Ovary (tissue), 10 donors: ENCODE results near the gene INIP. TPM values are rescaled to one million over a fixed set of nuclear protein-coding genes. Genes with fewer than 3 reads are reported as not detected.

Experiments used
- DNase-seq, 5 donors: peaks; one replicate each; pipeline ENCODE4 v3.0.0-alpha.2; 2019 to 2020
- H3K27ac ChIP-seq, 2 donors: fragments of 200-600 bp; one replicate each; pipeline versions ENCODE4 v1.5.1 to v1.8.0; 2019 to 2022
- H3K27me3 ChIP-seq: fragments of 200-600 bp; one replicate; pipeline ENCODE4 v1.8.0; 2022
- H3K36me3 ChIP-seq: fragments of 200-600 bp; sonication (generic); one replicate; pipeline ENCODE4 v1.5.1; 2019
- H3K4me1 ChIP-seq: one replicate; pipeline ENCODE4 v1.8.1; 2013; ENCODE audit warnings: mild to moderate bottlenecking, moderate library complexity; ENCODE audit not compliant: insufficient read depth
- H3K4me3 ChIP-seq: fragments of 200-600 bp; sonication (generic); one replicate; pipeline ENCODE4 v1.5.1; 2017
- H3K9me3 ChIP-seq, 2 donors: fragments of 200-600 bp in 1 of 2; sonication (generic) in 1 of 2; one replicate each; pipeline versions ENCODE4 v1.5.1 to v1.8.1; 2013 to 2019; ENCODE audit warnings: mild to moderate bottlenecking in 1 of 2, moderate library complexity in 1 of 2
- CTCF ChIP-seq, 3 donors: fragments of 450-650 bp in 2 of 3; fragments of 200-600 bp in 1 of 3; IDR thresholded peaks; one replicate each; pipeline versions ENCODE4 v1.5.1 to v1.8.0; 2016 to 2022; ENCODE audit warnings: antibody characterized with exemption in 3 of 3, mild to moderate bottlenecking in 1 of 3
- EP300 ChIP-seq: sonication (generic); formaldehyde crosslinking; IDR thresholded peaks from one replicate; pipeline ENCODE4 v1.6.1; 2017; ENCODE audit warnings: antibody characterized with exemption
- POLR2A ChIP-seq: fragments of 450-650 bp; IDR thresholded peaks from one replicate; pipeline ENCODE4 v1.6.1; 2017; ENCODE audit warnings: antibody characterized with exemption, mild to moderate bottlenecking, moderate library complexity
- WGBS, 3 donors: extraction: QIAGEN DNeasy Blood & Tissue Kit in 1 of 3; methylation state at CpG; one replicate each; pipeline versions ENCODE4 v1.1.5 to v1.1.7; 2013 to 2017; 5-methylcytosine and 5-hydroxymethylcytosine counted together
- intact Hi-C, 4 donors: fragments of 100-400 bp; cut with DNase I; formaldehyde crosslinking; loops; one replicate each; pipeline versions ENCODE4 v1.11.0 to v1.15.1; 2022 to 2023
- long read RNA-seq, 3 donors: library from polyadenylated mRNA in 2 of 3; unstranded in 2 of 3; transcript quantifications; one replicate each; pipeline ENCODE4 v2.0.0 and lab custom pipeline, GENCODE V29; 2021 to 2026
- polyA plus RNA-seq, 2 donors: library from polyadenylated mRNA; stranded (reverse); fragments of 200-250 nt in 1 of 2; fragments of 350-450 nt in 1 of 2; fragmentation: Illumina TruSeq in 1 of 2; extraction: RNeasy Lipid Tissue Mini Kit (QIAGEN cat#74804) in 1 of 2; gene quantifications; one replicate each; pipeline ENCODE4 v1.2.3, GENCODE V29; 2013 to 2014
- total RNA-seq, 7 donors: library from RNA; depleted of rRNA in 2 of 7; stranded (reverse); fragments of >200 nt in 2 of 7; fragmentation: NEBNext Ultra II Directional in 3 of 7; extraction: Animal tissue kit (Norgen Biotek cat#: 25700) in 3 of 7; gene quantifications; one replicate each; pipeline versions ENCODE4 v1.1.0 to v1.2.4, GENCODE V29; 2016 to 2023
- donor health status: DM: no; HTN: no; CAD: no; lungs with moderate emphysema.
- donor health status: DM: no; HTN: no; CAD: no.
- donor health status: Bipolar disorder and iron deficiency.
- donor health status: DM: yes; HTN: yes; CAD: no.
- donor health status: DM: no; HTN: no; CAD: no.
- donor health status: DM: yes; HTN: yes; CAD: no.

The INIP gene
- total RNA-seq (10 to 100 TPM in 6 of 7 donors, 1 to 10 TPM in 1; 7.4 to 26.3 (median 21.5) TPM), polyA plus RNA-seq (10 to 100 TPM in 1 of 2 donors, 1 to 10 TPM in 1; 7.4 to 19.4 TPM)
- long read RNA-seq, donor 1, full-length matches to known transcripts, result 30 of 45 reads
- long read RNA-seq, donor 1, partial matches to known transcripts, result 0 of 45 reads
- long read RNA-seq, donor 1, other reads (novel, unspliced or antisense), result 15 of 45 reads
- long read RNA-seq, donor 2, full-length matches to known transcripts, result 5 of 5 reads
- long read RNA-seq, donor 2, partial matches to known transcripts, result 0 of 5 reads
- long read RNA-seq, donor 2, other reads (novel, unspliced or antisense), result 0 of 5 reads
- long read RNA-seq, donor 3, full-length matches to known transcripts, result 12 of 15 reads
- long read RNA-seq, donor 3, partial matches to known transcripts, result 1 of 15 reads
- long read RNA-seq, donor 3, other reads (novel, unspliced or antisense), result 2 of 15 reads

DNA sequence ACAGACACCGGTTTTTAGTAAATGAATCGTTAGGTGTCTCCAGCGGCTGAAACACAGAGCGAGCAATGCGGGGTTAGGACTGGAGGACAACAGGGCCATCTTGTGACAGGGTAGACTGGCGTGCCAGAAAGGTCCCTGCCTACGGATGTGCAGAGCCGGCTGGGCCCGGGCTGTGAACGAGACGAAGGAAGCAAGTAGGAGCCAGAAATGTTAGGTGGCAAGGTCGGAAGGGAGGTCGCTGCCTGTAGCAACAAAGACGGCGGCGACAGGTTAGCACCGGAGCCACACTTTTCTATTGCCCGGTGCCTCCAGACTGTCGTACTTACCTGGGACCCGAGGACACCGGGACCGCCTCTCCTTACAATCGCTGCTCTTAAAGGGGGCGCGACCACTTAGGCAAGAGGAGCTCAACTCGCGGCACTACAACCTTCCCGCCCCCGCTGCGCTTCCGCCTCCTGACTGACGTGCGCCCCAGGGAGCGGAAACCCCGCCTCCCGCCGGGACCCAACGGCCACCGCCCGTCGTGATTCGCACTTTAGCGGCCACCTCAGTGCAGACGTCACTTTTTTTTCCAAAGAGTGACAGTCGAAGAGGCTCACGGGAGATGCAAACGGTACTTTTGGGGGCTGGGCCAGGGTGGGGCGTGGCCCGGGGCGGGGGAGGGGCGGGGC, at the start of gene INIP:
Gene INIP (minus strand): TSS at position 457 of the 671 bp plus-strand sequence. CDS start 1,632 bp downstream, outside the sequence.
- intact Hi-C loops, result loop anchor here in 1 of 4 donors (10.0 kb wide), 1 partner anchor 623 kb away; no protein-coding TSS in a partner anchor
- 0 to 1% (median 1%) methylated on average over 45 to 51 of the region's 51 CpGs for WGBS, 3 donors
- Histone ChIP-seq H3K4me3 (peak within 1 kb of the TSS; percentile 62), H3K27me3 (no peaks in the 10 kb centered on the region), H3K9me3 (no peaks in the 10 kb centered on the region), H3K4me1 (no peaks in the 10 kb centered on the region), H3K36me3 (no peaks in the 10 kb centered on the region), H3K27ac (peak within 1 kb of the TSS; percentile 79)
- TF ChIP-seq POLR2A (peak; percentile 62), CTCF (IDR thresholded peaks at IDR 0.05) (no peak), EP300 (no peak)
- peak; percentile 92 to 96 (median 94) for DNase-seq

DNA sequence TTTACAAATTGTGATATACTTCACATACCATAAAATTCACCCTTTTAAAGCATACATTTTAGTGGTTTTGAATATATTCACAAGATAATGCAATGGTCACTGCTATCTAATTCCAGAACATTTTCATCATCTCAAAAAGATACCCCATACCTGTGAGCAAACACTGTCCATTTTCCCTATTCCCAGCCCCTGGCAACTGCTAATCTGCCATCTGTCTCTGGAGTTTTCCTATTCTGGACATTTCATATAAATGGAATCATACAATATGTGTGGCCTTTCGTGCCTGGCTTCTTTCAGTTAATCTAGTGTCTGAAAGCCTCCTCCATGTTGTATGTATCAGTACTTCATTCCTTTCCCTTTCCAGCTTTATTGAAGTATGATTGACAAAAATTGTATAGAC, 47.4 kb upstream of the INIP start:
- Histone ChIP-seq H3K4me3 (no peak overlapping the region), H3K9me3 (no peaks in the 10 kb centered on the region), H3K27me3 (no peaks in the 10 kb centered on the region), H3K36me3 (no peaks in the 10 kb centered on the region), H3K27ac (no peak overlapping the region), H3K4me1 (peaks cover 5% of the 10 kb centered on the region)
- no peak for DNase-seq
- no peak for TF ChIP-seq POLR2A
- TF ChIP-seq EP300, result no peak
- TF ChIP-seq CTCF (IDR thresholded peaks at IDR 0.05), result no peak
- 88 to 95% (median 90%) methylated on average over 1 of the region's 1 CpG for WGBS, 3 donors
- intact Hi-C loops, result no loop called here

GRCh38 chr9:112764837-112765236, 46.9 kb upstream of the INIP start:
- WGBS, 3 donors, result 36 to 42% (median 38%) methylated on average over 7 of the region's 7 CpGs
- no peaks in the 10 kb centered on the region for H3K27me3 ChIP-seq

More at GRCh38 chr9:112764837-112765236, 46.9 kb upstream of the INIP start:
- TF ChIP-seq POLR2A, result no peak
- no peak for TF ChIP-seq CTCF (IDR thresholded peaks at IDR 0.05)
- TF ChIP-seq EP300, result no peak
- no peak overlapping the region for H3K4me3 ChIP-seq
- intact Hi-C loops, result no loop called here
- no peak overlapping the region for H3K27ac ChIP-seq
- H3K36me3 ChIP-seq, result no peaks in the 10 kb centered on the region
- no peak for DNase-seq
- peaks cover 5% of the 10 kb centered on the region for H3K4me1 ChIP-seq
- H3K9me3 ChIP-seq, result no peaks in the 10 kb centered on the region
